Upper lobe of left lung (tissue), 6 donors: Measurements from ENCODE around the gene OTOF. TPM values are rescaled to one million over a fixed set of nuclear protein-coding genes. Genes with fewer than 3 reads are reported as not detected.

ENCODE experiments used
- ATAC-seq, 2 donors: fragments of 200-7000 bp; cut with Tn5 transposase; one replicate each; pipeline ENCODE4 v1.9.1; 2022; ENCODE audit warnings: mild to moderate bottlenecking in 2 of 2, moderate library complexity in 2 of 2; ENCODE audit not compliant: low FRiP score in 2 of 2
- DNase-seq, 2 donors: peaks; one replicate each; pipeline ENCODE4 v3.0.0-alpha.2; 2019 to 2020
- H3K27ac ChIP-seq, 4 donors: fragments of 200-600 bp; sonication (generic); one replicate each; pipeline ENCODE4 v1.5.1; 2016 to 2019
- H3K27me3 ChIP-seq, 4 donors: fragments of 200-600 bp; sonication (generic); one replicate each; pipeline ENCODE4 v1.5.1; 2017 to 2019
- H3K36me3 ChIP-seq, 4 donors: fragments of 200-600 bp; sonication (generic); one replicate each; pipeline ENCODE4 v1.5.1; 2016 to 2019
- H3K4me1 ChIP-seq, 4 donors: fragments of 200-600 bp; sonication (generic); one replicate each; pipeline ENCODE4 v1.5.1; 2018 to 2019
- H3K4me3 ChIP-seq, 4 donors: fragments of 200-600 bp; sonication (generic); one replicate each; pipeline ENCODE4 v1.5.1; 2017 to 2019; ENCODE audit warnings: mild to moderate bottlenecking in 2 of 4, moderate library complexity in 1 of 4
- H3K9me3 ChIP-seq, 4 donors: fragments of 200-600 bp; sonication (generic); one replicate each; pipeline ENCODE4 v1.5.1; 2018 to 2019
- EP300 ChIP-seq, 4 donors: sonication (generic); formaldehyde crosslinking; IDR thresholded peaks; one replicate each; pipeline ENCODE4 v1.5.1; 2017; ENCODE audit warnings: antibody characterized with exemption in 4 of 4, control low read depth in 2 of 4
- POLR2A ChIP-seq, 4 donors: fragments of 450-650 bp; IDR thresholded peaks; one replicate each; pipeline ENCODE4 v1.5.1; 2016 to 2017; ENCODE audit warnings: antibody characterized with exemption in 4 of 4, mild to moderate bottlenecking in 2 of 4
- POLR2AphosphoS5 ChIP-seq, 2 donors: sonication (generic); formaldehyde crosslinking; IDR thresholded peaks; one replicate each; pipeline ENCODE4 v1.5.1; 2017; ENCODE audit warnings: antibody characterized with exemption in 2 of 2
- WGBS, 2 donors: methylation state at CpG; one replicate each; pipeline ENCODE4 v1.1.5; 2017 to 2018; 5-methylcytosine and 5-hydroxymethylcytosine counted together
- total RNA-seq, 6 donors: library from RNA; depleted of rRNA in 4 of 6; stranded (reverse); fragments of >200 nt in 4 of 6; gene quantifications; one replicate each; pipeline versions ENCODE4 v1.1.0 to v1.2.1, GENCODE V29; 2016 to 2021
- TF ChIP-seq, protein P1 (sequence below), 6 experiments: fragments of 450-650 bp in 4 of 6; fragments of 200-600 bp in 2 of 6; sonication (generic) in 2 of 6; IDR thresholded peaks; one replicate each; pipeline ENCODE4 v1.5.1; 2016 to 2019; ENCODE audit warnings: antibody characterized with exemption in 6 of 6
- donor health status: DM: no; HTN: no; CAD: no; lungs with moderate emphysema.
- donor health status: DM: no; HTN: yes; CAD: no; lungs with severe emphysema.

Gene OTOF
- total RNA-seq, 6 donors from 2014 or later, result 0.10 to 0.15 (median 0.11) TPM; not detected in 3

- H3K4me3 ChIP-seq, result no peak overlapping the region
- no peaks in the 10 kb centered on the region for H3K36me3 ChIP-seq
- H3K9me3 ChIP-seq, result no peaks in the 10 kb centered on the region
- no peaks in the 10 kb centered on the region for H3K4me1 ChIP-seq
- no peaks in the 10 kb centered on the region for H3K27me3 ChIP-seq
- no peak for ATAC-seq
- WGBS, 2 donors, result 72 to 76% methylated on average over 9 to 12 of the region's 13 CpGs
- TF ChIP-seq POLR2AphosphoS5 (IDR thresholded peaks at IDR 0.05) (no peak), POLR2A (IDR thresholded peaks at IDR 0.05) (no peak), EP300 (IDR thresholded peaks at IDR 0.05) (no peak)
- TF ChIP-seq, protein P1, sequence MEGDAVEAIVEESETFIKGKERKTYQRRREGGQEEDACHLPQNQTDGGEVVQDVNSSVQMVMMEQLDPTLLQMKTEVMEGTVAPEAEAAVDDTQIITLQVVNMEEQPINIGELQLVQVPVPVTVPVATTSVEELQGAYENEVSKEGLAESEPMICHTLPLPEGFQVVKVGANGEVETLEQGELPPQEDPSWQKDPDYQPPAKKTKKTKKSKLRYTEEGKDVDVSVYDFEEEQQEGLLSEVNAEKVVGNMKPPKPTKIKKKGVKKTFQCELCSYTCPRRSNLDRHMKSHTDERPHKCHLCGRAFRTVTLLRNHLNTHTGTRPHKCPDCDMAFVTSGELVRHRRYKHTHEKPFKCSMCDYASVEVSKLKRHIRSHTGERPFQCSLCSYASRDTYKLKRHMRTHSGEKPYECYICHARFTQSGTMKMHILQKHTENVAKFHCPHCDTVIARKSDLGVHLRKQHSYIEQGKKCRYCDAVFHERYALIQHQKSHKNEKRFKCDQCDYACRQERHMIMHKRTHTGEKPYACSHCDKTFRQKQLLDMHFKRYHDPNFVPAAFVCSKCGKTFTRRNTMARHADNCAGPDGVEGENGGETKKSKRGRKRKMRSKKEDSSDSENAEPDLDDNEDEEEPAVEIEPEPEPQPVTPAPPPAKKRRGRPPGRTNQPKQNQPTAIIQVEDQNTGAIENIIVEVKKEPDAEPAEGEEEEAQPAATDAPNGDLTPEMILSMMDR (IDR thresholded peaks at IDR 0.05), result no peak
- H3K27ac ChIP-seq, result no peak overlapping the region
- no peak for DNase-seq
These were observed 6.1 kb upstream of the OTOF start for GRCh38 chr2:26483957-26484565.

GRCh38 chr2:26483516-26483915 is 5.6 kb upstream of the OTOF start:
- 82 to 83% methylated on average over 11 of the region's 11 CpGs for WGBS, 2 donors
- Histone ChIP-seq H3K9me3 (no peaks in the 10 kb centered on the region), H3K27ac (no peak overlapping the region), H3K4me1 (no peaks in the 10 kb centered on the region), H3K4me3 (no peak overlapping the region), H3K27me3 (no peaks in the 10 kb centered on the region), H3K36me3 (no peaks in the 10 kb centered on the region)
- TF ChIP-seq, protein P1 (IDR thresholded peaks at IDR 0.05), result no peak
- TF ChIP-seq POLR2A (IDR thresholded peaks at IDR 0.05), result no peak
- no peak for TF ChIP-seq POLR2AphosphoS5 (IDR thresholded peaks at IDR 0.05)
- no peak for TF ChIP-seq EP300 (IDR thresholded peaks at IDR 0.05)
- DNase-seq (no peak), ATAC-seq (no peak)

DNA sequence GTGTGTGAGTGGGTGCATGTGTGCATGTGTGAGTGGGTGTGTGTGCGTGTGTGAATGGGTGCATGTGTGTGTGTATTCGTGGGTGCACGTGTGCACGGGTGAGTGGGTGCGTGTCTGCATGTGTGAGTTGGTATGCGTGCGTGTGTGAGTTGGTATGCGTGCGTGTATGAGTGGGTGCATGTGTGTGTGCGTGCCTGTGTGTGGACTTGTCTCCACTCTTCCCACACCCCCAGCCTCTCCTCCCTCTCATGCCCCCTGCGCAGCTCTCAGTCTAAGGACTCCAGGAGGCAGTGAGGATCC is 5.1 kb upstream of the OTOF start:
- Histone ChIP-seq H3K4me1 (no peaks in the 10 kb centered on the region), H3K27ac (no peak overlapping the region), H3K4me3 (no peak overlapping the region), H3K9me3 (no peaks in the 10 kb centered on the region), H3K36me3 (no peaks in the 10 kb centered on the region), H3K27me3 (no peaks in the 10 kb centered on the region)
- no peak for DNase-seq
- TF ChIP-seq POLR2A (IDR thresholded peaks at IDR 0.05) (no peak), EP300 (IDR thresholded peaks at IDR 0.05) (no peak), POLR2AphosphoS5 (IDR thresholded peaks at IDR 0.05) (no peak)
- TF ChIP-seq, protein P1 (IDR thresholded peaks at IDR 0.05), result no peak
- ATAC-seq, result no peak
- WGBS, 2 donors, result 94 to 98% methylated on average over 11 of the region's 11 CpGs

DNA sequence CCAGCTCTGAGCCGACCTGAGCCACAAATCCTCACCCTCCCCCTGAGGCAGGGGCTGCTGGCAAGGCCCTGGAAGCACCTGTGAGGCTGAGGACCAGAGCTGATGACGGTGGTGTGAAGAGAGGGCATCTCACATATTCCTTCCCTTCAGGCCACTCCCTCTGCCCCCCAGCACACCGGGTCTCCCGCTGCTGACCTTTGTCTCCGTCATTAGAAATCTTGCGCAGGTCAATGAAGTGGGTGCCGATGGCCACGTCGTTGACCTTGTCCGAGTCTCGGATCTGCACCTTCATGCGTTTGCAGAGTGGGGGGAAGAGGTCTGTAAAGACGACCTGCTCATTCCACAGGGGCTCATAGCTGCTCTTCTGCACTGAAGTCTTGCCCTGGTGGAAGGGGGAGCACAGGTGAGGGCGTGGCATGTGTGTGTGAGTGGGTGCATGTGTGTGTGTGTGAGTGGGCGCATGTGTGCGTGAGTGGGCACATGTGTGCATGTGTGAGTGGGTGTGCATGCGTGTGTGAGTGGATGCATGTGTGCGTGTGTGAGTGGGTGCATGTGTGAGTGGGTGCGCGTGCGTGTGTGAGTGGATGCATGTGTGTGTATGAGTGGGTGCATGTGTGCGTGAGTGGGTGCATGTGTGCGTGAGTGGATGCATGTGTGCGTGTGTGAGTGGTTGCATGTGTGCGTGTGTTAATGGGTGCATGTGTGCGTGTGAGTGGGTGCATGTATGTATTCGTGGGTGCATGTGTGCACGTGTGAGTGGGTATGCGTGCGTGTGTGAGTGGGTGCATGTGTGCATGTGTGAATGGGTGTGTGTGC is 4.5 kb upstream of the OTOF start:
- Histone ChIP-seq H3K27ac (no peak overlapping the region), H3K9me3 (no peaks in the 10 kb centered on the region), H3K4me1 (no peaks in the 10 kb centered on the region), H3K36me3 (no peaks in the 10 kb centered on the region), H3K27me3 (no peaks in the 10 kb centered on the region), H3K4me3 (no peak overlapping the region)
- WGBS, 2 donors, result 85 to 89% methylated on average over 30 of the region's 30 CpGs
- TF ChIP-seq EP300 (IDR thresholded peaks at IDR 0.05) (no peak), POLR2A (IDR thresholded peaks at IDR 0.05) (no peak), POLR2AphosphoS5 (IDR thresholded peaks at IDR 0.05) (no peak)
- TF ChIP-seq, protein P1 (IDR thresholded peaks at IDR 0.05), result no peak
- no peak for DNase-seq
- no peak for ATAC-seq
